ENCODE results near the gene NUDT8.
"Not testable (repeated sequence)": the region's sequence is repeated elsewhere in the genome, so short reads cannot be mapped to it uniquely, and the experiment has no call there.

The NUDT8 gene

GRCh38 chr11:67638535-67639437, 9.0 kb upstream of the NUDT8 start:
- no peak for TF ChIP-seq CTCF (IDR thresholded peaks at IDR 0.05; ENCODE audit: insufficient read depth, low read length, missing control alignments)
- POLR2A ChIA-PET = no interaction called here

GRCh38 chr11:67637441-67637840, 7.7 kb upstream of the NUDT8 start:
- POLR2A ChIA-PET; DNase-seq (ENCODE audit: low read depth, low spot score): not testable (repeated sequence)

More at GRCh38 chr11:67638535-67639437, 9.0 kb upstream of the NUDT8 start:
- DNase-seq (ENCODE audit: low read depth, low spot score) = no peak
- H3K4me3 ChIP-seq (ENCODE audit: low read depth, low read length) = no peak overlapping the region
- CTCF ChIA-PET = interaction anchor here (0.7 to 1.8 kb wide), 3 partner anchors 9 to 21 kb away, joined by 3 to 11 read pairs (median 9); partner anchors contain the start of gene NUDT8

GRCh38 chr11:67636962-67637361, 7.2 kb upstream of the NUDT8 start:
- DNase-seq (ENCODE audit: low read depth, low spot score) = no peak
- CTCF ChIA-PET = interaction anchor here (0.9 to 1.3 kb wide), 2 partner anchors 11 to 19 kb away, joined by 3 to 4 read pairs; no protein-coding TSS in a partner anchor
- H3K4me3 ChIP-seq (ENCODE audit: low read depth, low read length) = no peak overlapping the region
- TF ChIP-seq CTCF (IDR thresholded peaks at IDR 0.05; ENCODE audit: insufficient read depth, low read length, missing control alignments) = no peak
- POLR2A ChIA-PET = no interaction called here

More at GRCh38 chr11:67637441-67637840, 7.7 kb upstream of the NUDT8 start:
- CTCF ChIA-PET = interaction anchor here (0.9 kb wide), 1 partner anchor 19 kb away, joined by 3 read pairs; no protein-coding TSS in a partner anchor
- H3K4me3 ChIP-seq (ENCODE audit: low read depth, low read length) = not testable (repeated sequence)

- DNase-seq (ENCODE audit: low read depth, low spot score) = no peak
- no peak for TF ChIP-seq CTCF (IDR thresholded peaks at IDR 0.05; ENCODE audit: insufficient read depth, low read length, missing control alignments)
Observed at GRCh38 chr11:67635231-67635521, 5.4 kb upstream of the NUDT8 start.

GRCh38 chr11:67634366-67635230, 4.9 kb upstream of the NUDT8 start:
- ChIA-PET CTCF (interaction anchor here (1.3 to 2.2 kb wide), 3 partner anchors 14 to 26 kb away, joined by 3 to 5 read pairs (median 4); no protein-coding TSS in a partner anchor), POLR2A (no interaction called here)
- no peak overlapping the region for H3K4me3 ChIP-seq (ENCODE audit: low read depth, low read length)
- no peak for TF ChIP-seq CTCF (IDR thresholded peaks at IDR 0.05; ENCODE audit: insufficient read depth, low read length, missing control alignments)
- DNase-seq (ENCODE audit: low read depth, low spot score) = no peak

More at GRCh38 chr11:67635231-67635521, 5.4 kb upstream of the NUDT8 start:
- POLR2A ChIA-PET = no interaction called here
- CTCF ChIA-PET = interaction anchor here (1.1 to 2.2 kb wide), 3 partner anchors 14 to 24 kb away, joined by 3 to 5 read pairs (median 5); no protein-coding TSS in a partner anchor
- no peak overlapping the region for H3K4me3 ChIP-seq (ENCODE audit: low read depth, low read length)

GRCh38 chr11:67633758-67634365, 4.1 kb upstream of the NUDT8 start:
- CTCF ChIA-PET = interaction anchor here (0.7 to 1.5 kb wide), 5 partner anchors 15 to 41 kb away, joined by 3 to 4 read pairs (median 3); partner anchors contain the start of gene ALDH3B2
- no peak overlapping the region for H3K4me3 ChIP-seq (ENCODE audit: low read depth, low read length)
- TF ChIP-seq CTCF (IDR thresholded peaks at IDR 0.05; ENCODE audit: insufficient read depth, low read length, missing control alignments) = no peak
- DNase-seq (ENCODE audit: low read depth, low spot score) = no peak
- POLR2A ChIA-PET = no interaction called here

Data from AG04449 (cell line).